Stimulated activated CD8-positive, alpha-beta memory T cell treated with anti-CD3 and anti-CD28 coated beads, Interleukin-15, amount 100 ng/mL, for 24 hours (primary cell): ENCODE results near the gene PPP2R3B.

Experiments used
- DNase-seq: peaks from one replicate; pipeline ENCODE4 v3.0.0-alpha.2; 2020; ENCODE audit warnings: low read depth

The PPP2R3B gene

DNA sequence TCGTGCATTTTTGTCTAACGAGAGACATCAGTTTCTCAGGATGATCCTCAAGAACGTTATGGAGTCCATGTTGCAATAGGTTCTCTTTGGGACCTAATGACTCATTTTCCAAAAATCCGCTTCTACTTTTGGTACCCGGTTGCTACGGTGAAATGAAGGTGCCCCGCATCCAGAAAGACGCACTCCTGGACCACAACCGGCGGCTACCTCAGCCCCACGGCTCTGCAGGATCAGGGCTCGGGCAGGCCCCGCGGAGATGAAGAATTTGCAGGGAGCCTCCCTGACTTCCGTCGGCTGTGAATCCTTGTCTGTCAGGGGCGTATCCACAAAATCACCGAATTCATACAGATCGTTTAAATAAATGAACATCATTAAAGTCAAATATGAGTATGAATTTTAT, 83.7 kb downstream of the PPP2R3B start:
- DNase-seq: no peak

DNA sequence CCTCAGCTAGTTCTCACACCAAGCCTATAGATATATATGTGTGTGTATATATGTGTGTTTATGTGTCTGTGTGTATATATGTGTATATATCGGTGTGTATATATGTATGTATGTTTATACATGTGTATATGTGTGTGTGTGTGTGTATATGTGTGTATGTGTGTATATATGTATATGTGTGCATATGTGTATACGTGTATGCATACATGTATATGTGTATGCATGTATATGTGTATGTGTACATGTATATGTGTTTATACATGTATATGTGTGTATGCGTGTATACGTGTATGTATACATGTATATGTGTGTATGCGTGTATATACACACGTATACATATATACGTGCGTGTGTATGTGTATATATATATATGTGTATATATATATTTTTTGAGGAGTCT, 86.4 kb downstream of the PPP2R3B start:
- no peak for DNase-seq

- no peak for DNase-seq
Observed at GRCh38 chrX:298993-299392, 87.7 kb downstream of the PPP2R3B start.

DNA sequence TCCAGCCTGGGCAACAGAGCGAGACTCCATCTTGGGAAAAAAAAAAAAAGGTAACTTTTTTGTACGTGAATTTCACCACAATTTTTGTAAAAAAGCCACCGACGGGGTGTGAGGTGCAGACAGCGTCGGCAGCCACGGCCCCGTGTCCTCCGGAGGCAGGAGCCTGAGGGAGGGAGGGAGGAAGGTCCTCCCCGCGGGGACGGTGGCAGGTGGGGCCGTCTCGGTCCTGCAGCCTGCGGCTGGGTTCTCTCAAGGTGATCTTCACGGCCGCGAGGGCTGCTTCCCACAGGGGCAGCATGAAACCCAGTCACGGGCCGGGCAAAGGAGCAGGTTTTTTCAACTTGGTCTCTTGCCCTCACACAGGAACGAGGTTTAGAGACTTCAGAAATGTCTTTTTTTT, 91.6 kb downstream of the PPP2R3B start:
- no peak for DNase-seq

GRCh38 chrX:292900-293897, 93.5 kb downstream of the PPP2R3B start:
- no peak for DNase-seq

GRCh38 chrX:291411-291901, 95.3 kb downstream of the PPP2R3B start:
- DNase-seq: no peak

GRCh38 chrX:290476-291166, 96.1 kb downstream of the PPP2R3B start:
- DNase-seq: no peak

GRCh38 chrX:288561-288991, 98.1 kb downstream of the PPP2R3B start:
- no peak for DNase-seq

GRCh38 chrX:287670-288069, 99.0 kb downstream of the PPP2R3B start:
- DNase-seq: no peak

GRCh38 chrX:285076-285677, 101.5 kb downstream of the PPP2R3B start:
- no peak for DNase-seq
